Subcutaneous adipose tissue (tissue), 4 donors: ENCODE measurements around the gene PCNX2. TPM values are rescaled to one million over a fixed set of nuclear protein-coding genes. Genes with fewer than 3 reads are reported as not detected.

Experiments
- total RNA-seq, 4 donors: library from RNA; depleted of rRNA; stranded (reverse); fragments of >200 nt; gene quantifications; one replicate each; pipeline ENCODE4 v1.1.0, GENCODE V29; 2016
- TF ChIP-seq, protein P1 (sequence below): fragments of 450-650 bp; IDR thresholded peaks from one replicate; pipeline ENCODE4 v1.5.1; 2016; ENCODE audit warnings: low read depth, mild to moderate bottlenecking, control low read depth, antibody characterized with exemption, moderate library complexity

Gene PCNX2
- total RNA-seq, 4 donors from 2014 or later = 13.0 to 33.1 (median 18.4) TPM

- TF ChIP-seq, protein P1, sequence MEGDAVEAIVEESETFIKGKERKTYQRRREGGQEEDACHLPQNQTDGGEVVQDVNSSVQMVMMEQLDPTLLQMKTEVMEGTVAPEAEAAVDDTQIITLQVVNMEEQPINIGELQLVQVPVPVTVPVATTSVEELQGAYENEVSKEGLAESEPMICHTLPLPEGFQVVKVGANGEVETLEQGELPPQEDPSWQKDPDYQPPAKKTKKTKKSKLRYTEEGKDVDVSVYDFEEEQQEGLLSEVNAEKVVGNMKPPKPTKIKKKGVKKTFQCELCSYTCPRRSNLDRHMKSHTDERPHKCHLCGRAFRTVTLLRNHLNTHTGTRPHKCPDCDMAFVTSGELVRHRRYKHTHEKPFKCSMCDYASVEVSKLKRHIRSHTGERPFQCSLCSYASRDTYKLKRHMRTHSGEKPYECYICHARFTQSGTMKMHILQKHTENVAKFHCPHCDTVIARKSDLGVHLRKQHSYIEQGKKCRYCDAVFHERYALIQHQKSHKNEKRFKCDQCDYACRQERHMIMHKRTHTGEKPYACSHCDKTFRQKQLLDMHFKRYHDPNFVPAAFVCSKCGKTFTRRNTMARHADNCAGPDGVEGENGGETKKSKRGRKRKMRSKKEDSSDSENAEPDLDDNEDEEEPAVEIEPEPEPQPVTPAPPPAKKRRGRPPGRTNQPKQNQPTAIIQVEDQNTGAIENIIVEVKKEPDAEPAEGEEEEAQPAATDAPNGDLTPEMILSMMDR = no peak
Measured at GRCh38 chr1:233337505-233337904, 42.0 kb upstream of the PCNX2 start.

DNA sequence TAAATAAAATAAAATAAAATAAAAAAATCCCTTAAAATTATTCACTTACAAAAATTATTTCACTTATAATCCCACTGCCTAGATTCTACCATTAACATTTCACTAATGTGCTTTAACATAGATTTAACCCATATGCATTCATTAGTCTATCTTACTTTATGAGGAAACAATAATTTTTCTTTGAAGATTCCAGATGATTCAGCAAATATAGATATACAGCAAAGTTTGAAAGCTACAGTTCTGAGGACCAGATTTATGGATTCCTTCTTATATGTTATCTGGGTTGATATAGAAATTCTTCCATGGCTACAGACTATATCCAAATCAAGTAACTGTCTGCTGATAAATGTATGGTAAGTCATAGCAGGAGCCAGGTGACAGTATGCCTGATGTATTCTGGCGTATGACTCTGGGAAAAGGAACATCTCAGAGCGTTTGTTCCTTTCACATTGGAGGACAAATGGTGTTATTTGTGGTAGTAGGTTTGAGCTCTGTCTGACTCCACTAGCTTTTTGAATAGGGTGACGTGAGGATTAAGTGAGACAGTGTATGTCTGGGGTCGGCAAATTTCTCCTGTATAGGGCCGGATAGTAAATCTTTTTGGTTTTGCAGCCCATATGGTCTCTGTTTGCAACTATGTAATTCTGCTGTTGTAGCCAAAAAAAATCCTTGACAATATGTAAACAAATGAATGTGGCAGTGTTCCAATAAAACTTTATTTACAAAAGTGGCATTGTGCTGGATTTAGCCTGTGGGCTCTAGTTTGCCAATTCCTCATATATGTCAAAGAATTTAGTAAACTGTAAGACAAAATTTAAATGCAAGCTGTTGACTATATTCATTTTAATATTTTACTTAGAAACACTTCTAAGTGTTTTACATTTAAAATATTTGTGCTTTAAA, 41.3 kb upstream of the PCNX2 start:
- TF ChIP-seq, protein P1 = no peak

DNA sequence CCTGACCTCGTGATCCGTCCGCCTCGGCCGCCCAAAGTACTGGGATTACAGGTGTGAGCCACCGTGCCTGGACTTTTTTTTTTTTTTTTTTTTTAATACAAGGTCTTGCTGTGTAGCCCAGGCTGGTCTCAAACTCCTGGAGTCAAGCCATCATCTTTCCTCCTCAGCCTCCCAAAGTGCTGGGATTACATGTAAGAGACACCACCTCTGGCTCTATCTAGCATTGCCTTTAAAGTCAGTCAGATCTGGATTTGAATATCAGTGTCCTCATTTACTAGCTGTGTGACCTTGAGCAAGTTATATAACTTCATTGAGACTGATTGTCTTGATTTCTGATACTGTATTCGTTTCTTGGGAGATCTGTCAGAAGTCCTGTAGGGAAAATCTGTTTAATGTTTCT, 38.6 kb upstream of the PCNX2 start:
- TF ChIP-seq, protein P1 = no peak

- TF ChIP-seq, protein P1 = no peak
Measured at GRCh38 chr1:233333086-233333485, 37.6 kb upstream of the PCNX2 start.

- TF ChIP-seq, protein P1 = no peak
Measured at GRCh38 chr1:233331676-233332519, 36.4 kb upstream of the PCNX2 start.

DNA sequence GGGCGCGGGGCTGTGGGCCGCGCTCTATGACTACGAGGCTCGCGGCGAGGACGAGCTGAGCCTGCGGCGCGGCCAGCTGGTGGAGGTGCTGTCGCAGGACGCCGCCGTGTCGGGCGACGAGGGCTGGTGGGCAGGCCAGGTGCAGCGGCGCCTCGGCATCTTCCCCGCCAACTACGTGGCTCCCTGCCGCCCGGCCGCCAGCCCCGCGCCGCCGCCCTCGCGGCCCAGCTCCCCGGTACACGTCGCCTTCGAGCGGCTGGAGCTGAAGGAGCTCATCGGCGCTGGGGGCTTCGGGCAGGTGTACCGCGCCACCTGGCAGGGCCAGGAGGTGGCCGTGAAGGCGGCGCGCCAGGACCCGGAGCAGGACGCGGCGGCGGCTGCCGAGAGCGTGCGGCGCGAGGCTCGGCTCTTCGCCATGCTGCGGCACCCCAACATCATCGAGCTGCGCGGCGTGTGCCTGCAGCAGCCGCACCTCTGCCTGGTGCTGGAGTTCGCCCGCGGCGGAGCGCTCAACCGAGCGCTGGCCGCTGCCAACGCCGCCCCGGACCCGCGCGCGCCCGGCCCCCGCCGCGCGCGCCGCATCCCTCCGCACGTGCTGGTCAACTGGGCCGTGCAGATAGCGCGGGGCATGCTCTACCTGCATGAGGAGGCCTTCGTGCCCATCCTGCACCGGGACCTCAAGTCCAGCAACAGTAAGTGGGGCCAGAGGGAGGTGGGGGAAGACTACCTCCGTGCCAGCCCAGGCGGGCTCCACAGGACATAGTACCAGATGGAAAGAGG, 32.8 kb upstream of the PCNX2 start:
- TF ChIP-seq, protein P1 = no peak
